ENCODE results near the gene WFDC1.

Gene WFDC1

GRCh38 chr16:84270071-84270470, 24.6 kb upstream of the WFDC1 start:
- no peak for DNase-seq (ENCODE audit: low read depth in 1 of 2, low spot score in 1 of 2)
- TF ChIP-seq, protein P1, sequence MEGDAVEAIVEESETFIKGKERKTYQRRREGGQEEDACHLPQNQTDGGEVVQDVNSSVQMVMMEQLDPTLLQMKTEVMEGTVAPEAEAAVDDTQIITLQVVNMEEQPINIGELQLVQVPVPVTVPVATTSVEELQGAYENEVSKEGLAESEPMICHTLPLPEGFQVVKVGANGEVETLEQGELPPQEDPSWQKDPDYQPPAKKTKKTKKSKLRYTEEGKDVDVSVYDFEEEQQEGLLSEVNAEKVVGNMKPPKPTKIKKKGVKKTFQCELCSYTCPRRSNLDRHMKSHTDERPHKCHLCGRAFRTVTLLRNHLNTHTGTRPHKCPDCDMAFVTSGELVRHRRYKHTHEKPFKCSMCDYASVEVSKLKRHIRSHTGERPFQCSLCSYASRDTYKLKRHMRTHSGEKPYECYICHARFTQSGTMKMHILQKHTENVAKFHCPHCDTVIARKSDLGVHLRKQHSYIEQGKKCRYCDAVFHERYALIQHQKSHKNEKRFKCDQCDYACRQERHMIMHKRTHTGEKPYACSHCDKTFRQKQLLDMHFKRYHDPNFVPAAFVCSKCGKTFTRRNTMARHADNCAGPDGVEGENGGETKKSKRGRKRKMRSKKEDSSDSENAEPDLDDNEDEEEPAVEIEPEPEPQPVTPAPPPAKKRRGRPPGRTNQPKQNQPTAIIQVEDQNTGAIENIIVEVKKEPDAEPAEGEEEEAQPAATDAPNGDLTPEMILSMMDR (IDR thresholded peaks at IDR 0.05; ENCODE audit: insufficient read depth, low read length): no peak
- TF ChIP-seq SPI1 (IDR thresholded peaks at IDR 0.05; ENCODE audit: borderline replicate concordance, low read depth) (no peak), POLR2AphosphoS5 (IDR thresholded peaks at IDR 0.05; ENCODE audit: low read depth) (no peak), GABPA (IDR thresholded peaks at IDR 0.05; ENCODE audit: low read depth) (no peak)
- TF ChIP-seq, protein P2, sequence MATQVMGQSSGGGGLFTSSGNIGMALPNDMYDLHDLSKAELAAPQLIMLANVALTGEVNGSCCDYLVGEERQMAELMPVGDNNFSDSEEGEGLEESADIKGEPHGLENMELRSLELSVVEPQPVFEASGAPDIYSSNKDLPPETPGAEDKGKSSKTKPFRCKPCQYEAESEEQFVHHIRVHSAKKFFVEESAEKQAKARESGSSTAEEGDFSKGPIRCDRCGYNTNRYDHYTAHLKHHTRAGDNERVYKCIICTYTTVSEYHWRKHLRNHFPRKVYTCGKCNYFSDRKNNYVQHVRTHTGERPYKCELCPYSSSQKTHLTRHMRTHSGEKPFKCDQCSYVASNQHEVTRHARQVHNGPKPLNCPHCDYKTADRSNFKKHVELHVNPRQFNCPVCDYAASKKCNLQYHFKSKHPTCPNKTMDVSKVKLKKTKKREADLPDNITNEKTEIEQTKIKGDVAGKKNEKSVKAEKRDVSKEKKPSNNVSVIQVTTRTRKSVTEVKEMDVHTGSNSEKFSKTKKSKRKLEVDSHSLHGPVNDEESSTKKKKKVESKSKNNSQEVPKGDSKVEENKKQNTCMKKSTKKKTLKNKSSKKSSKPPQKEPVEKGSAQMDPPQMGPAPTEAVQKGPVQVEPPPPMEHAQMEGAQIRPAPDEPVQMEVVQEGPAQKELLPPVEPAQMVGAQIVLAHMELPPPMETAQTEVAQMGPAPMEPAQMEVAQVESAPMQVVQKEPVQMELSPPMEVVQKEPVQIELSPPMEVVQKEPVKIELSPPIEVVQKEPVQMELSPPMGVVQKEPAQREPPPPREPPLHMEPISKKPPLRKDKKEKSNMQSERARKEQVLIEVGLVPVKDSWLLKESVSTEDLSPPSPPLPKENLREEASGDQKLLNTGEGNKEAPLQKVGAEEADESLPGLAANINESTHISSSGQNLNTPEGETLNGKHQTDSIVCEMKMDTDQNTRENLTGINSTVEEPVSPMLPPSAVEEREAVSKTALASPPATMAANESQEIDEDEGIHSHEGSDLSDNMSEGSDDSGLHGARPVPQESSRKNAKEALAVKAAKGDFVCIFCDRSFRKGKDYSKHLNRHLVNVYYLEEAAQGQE (IDR thresholded peaks at IDR 0.05; ENCODE audit: insufficient replicate concordance, low read depth): no peak
- Histone ChIP-seq H3K4me3 (replicated peaks; ENCODE audit: insufficient read depth, low read length) (no peak overlapping the region), H3K27me3 (ENCODE audit: insufficient read depth, poor library complexity, severe bottlenecking) (no peaks in the 10 kb centered on the region), H3K27ac (replicated peaks) (no peak overlapping the region)

- TF ChIP-seq POLR2AphosphoS5 (IDR thresholded peaks at IDR 0.05; ENCODE audit: low read depth): no peak
- no peak for TF ChIP-seq GABPA (IDR thresholded peaks at IDR 0.05; ENCODE audit: low read depth)
- TF ChIP-seq SPI1 (IDR thresholded peaks at IDR 0.05; ENCODE audit: borderline replicate concordance, low read depth): no peak
- TF ChIP-seq, protein P2 (IDR thresholded peaks at IDR 0.05; ENCODE audit: insufficient replicate concordance, low read depth): no peak
- TF ChIP-seq, protein P1 (IDR thresholded peaks at IDR 0.05; ENCODE audit: insufficient read depth, low read length): no peak
- H3K27me3 ChIP-seq (ENCODE audit: insufficient read depth, poor library complexity, severe bottlenecking): no peaks in the 10 kb centered on the region
- no peak for DNase-seq (ENCODE audit: low read depth in 1 of 2, low spot score in 1 of 2)
- H3K27ac ChIP-seq (replicated peaks): no peak overlapping the region
- H3K4me3 ChIP-seq (replicated peaks; ENCODE audit: insufficient read depth, low read length): no peak overlapping the region
Observed at GRCh38 chr16:84270531-84270930, 24.1 kb upstream of the WFDC1 start.

- Histone ChIP-seq H3K27ac (replicated peaks) (no peak overlapping the region), H3K27me3 (ENCODE audit: insufficient read depth, poor library complexity, severe bottlenecking) (no peaks in the 10 kb centered on the region), H3K4me3 (replicated peaks; ENCODE audit: insufficient read depth, low read length) (no peak overlapping the region)
- DNase-seq (ENCODE audit: low read depth in 1 of 2, low spot score in 1 of 2): no peak
- TF ChIP-seq, protein P1 (IDR thresholded peaks at IDR 0.05; ENCODE audit: insufficient read depth, low read length): no peak
- TF ChIP-seq GABPA (IDR thresholded peaks at IDR 0.05; ENCODE audit: low read depth): no peak
- no peak for TF ChIP-seq POLR2AphosphoS5 (IDR thresholded peaks at IDR 0.05; ENCODE audit: low read depth)
- TF ChIP-seq SPI1 (IDR thresholded peaks at IDR 0.05; ENCODE audit: borderline replicate concordance, low read depth): no peak
- TF ChIP-seq, protein P2 (IDR thresholded peaks at IDR 0.05; ENCODE audit: insufficient replicate concordance, low read depth): no peak
Observed at GRCh38 chr16:84271037-84271436, 23.6 kb upstream of the WFDC1 start.

Data from HL-60 (cell line).